ENCODE data around the gene CHD6.

Gene CHD6

DNA sequence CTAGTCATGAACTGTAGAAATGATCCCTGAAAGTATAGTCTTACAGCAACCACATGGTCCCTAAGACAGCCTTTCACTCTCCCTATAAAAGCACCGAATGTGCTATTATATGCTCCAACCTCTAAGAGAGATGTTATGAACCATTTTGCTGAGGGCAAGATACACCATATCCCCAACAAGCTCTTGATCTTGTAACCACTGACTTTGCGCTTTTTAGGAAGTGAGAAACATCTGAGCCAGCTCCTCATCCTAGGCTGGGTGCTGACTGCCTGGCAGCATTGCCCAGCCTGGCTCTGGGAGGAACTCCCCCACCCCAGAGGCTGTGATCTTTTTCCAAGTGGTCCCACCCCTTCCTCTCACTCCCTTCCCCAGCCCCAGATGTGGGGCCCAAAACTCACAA lies 248.5 kb downstream of the CHD6 start:
- Histone ChIP-seq H2AFZ (ENCODE audit: low read length) (no peak overlapping the region), H3K9me2 (ENCODE audit: low read depth, low read length) (no peaks in the 10 kb centered on the region), H3K27ac (ENCODE audit: low read depth, low read length, poor library complexity, severe bottlenecking) (no peak overlapping the region), H3K9ac (ENCODE audit: low read length) (no peak overlapping the region), H3F3A (ENCODE audit: insufficient read depth, low read length) (no peaks in the 10 kb centered on the region), H4K20me1 (ENCODE audit: insufficient read depth, low read length) (no peaks in the 10 kb centered on the region), H3K4me3 (ENCODE audit: low read depth, low read length, poor library complexity, severe bottlenecking) (no peak overlapping the region), H3K79me2 (ENCODE audit: insufficient read depth, low read length) (no peaks in the 10 kb centered on the region), H3K27me3 (ENCODE audit: insufficient read depth, low read length) (peaks cover 8% of the 10 kb centered on the region; the same call in 1 of the 2 replicates), H3K4me2 (ENCODE audit: low read length) (no peak overlapping the region), H3K36me3 (ENCODE audit: insufficient read depth, low read length) (no peaks in the 10 kb centered on the region), H3K4me1 (ENCODE audit: insufficient read depth, low read length, severe bottlenecking) (no peaks in the 10 kb centered on the region), H3K9me3 (ENCODE audit: low read length) (no peaks in the 10 kb centered on the region)
- no peak for TF ChIP-seq EZH2 (IDR thresholded peaks at IDR 0.05; ENCODE audit: borderline replicate concordance, low read length)
- TF ChIP-seq, protein P1, sequence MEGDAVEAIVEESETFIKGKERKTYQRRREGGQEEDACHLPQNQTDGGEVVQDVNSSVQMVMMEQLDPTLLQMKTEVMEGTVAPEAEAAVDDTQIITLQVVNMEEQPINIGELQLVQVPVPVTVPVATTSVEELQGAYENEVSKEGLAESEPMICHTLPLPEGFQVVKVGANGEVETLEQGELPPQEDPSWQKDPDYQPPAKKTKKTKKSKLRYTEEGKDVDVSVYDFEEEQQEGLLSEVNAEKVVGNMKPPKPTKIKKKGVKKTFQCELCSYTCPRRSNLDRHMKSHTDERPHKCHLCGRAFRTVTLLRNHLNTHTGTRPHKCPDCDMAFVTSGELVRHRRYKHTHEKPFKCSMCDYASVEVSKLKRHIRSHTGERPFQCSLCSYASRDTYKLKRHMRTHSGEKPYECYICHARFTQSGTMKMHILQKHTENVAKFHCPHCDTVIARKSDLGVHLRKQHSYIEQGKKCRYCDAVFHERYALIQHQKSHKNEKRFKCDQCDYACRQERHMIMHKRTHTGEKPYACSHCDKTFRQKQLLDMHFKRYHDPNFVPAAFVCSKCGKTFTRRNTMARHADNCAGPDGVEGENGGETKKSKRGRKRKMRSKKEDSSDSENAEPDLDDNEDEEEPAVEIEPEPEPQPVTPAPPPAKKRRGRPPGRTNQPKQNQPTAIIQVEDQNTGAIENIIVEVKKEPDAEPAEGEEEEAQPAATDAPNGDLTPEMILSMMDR (IDR thresholded peaks at IDR 0.05; ENCODE audit: low read length) = no peak

DNA sequence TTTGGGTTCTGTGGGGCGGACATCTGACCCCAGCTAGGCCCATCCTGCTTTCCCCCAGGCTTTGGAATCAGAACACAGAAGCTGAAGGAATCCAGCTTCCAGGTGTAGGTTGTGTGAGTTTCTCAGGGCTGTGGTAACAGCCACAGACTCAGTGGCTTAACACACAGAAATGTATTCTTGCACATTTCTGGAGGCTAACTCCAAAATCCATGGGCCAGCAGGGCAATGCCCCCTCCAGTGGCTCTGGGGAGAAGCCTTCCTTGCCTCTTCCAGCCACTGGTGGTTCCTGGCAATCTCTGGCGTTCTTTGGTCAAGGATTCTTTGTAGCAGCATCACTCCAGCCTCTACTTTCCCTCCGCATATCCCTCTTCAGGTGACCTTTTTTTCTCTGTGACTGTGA lies 250.2 kb downstream of the CHD6 start:
- Histone ChIP-seq H3K4me3 (ENCODE audit: low read depth, low read length, poor library complexity, severe bottlenecking) (no peak overlapping the region), H3K9me2 (ENCODE audit: low read depth, low read length) (no peaks in the 10 kb centered on the region), H3K9me3 (ENCODE audit: low read length) (no peaks in the 10 kb centered on the region), H3F3A (ENCODE audit: insufficient read depth, low read length) (no peaks in the 10 kb centered on the region), H3K27ac (ENCODE audit: low read depth, low read length, poor library complexity, severe bottlenecking) (no peak overlapping the region), H3K4me1 (ENCODE audit: insufficient read depth, low read length, severe bottlenecking) (no peaks in the 10 kb centered on the region), H3K4me2 (ENCODE audit: low read length) (no peak overlapping the region), H3K36me3 (ENCODE audit: insufficient read depth, low read length) (no peaks in the 10 kb centered on the region), H4K20me1 (ENCODE audit: insufficient read depth, low read length) (no peaks in the 10 kb centered on the region), H3K9ac (ENCODE audit: low read length) (no peak overlapping the region), H2AFZ (ENCODE audit: low read length) (no peak overlapping the region), H3K27me3 (ENCODE audit: insufficient read depth, low read length) (peaks cover 8% of the 10 kb centered on the region; the same call in 1 of the 2 replicates), H3K79me2 (ENCODE audit: insufficient read depth, low read length) (no peaks in the 10 kb centered on the region)
- TF ChIP-seq, protein P1 (IDR thresholded peaks at IDR 0.05; ENCODE audit: low read length) = no peak

DNA sequence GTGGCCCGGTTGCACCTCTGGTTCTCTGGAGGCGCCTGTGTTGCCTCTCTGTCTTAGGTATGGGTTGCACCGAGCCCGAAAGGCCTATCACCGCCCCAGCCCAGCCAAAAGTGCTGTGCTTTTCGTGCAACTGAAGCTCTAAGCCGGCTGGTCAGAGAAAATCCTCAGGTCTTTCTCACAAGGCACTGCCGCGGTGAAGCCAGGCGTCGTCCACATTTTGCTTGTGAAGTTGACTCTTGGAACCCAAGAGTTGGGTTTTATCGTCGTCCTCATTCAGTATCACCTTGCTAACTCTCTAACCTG lies 250.8 kb downstream of the CHD6 start:
- no peak for TF ChIP-seq EZH2 (IDR thresholded peaks at IDR 0.05; ENCODE audit: borderline replicate concordance, low read length)
- TF ChIP-seq, protein P1 (IDR thresholded peaks at IDR 0.05; ENCODE audit: low read length) = no peak
- Histone ChIP-seq H2AFZ (ENCODE audit: low read length) (no peak overlapping the region), H3K9me3 (ENCODE audit: low read length) (no peaks in the 10 kb centered on the region), H3K9ac (ENCODE audit: low read length) (no peak overlapping the region), H3K27ac (ENCODE audit: low read depth, low read length, poor library complexity, severe bottlenecking) (no peak overlapping the region), H3K79me2 (ENCODE audit: insufficient read depth, low read length) (no peaks in the 10 kb centered on the region), H3K4me1 (ENCODE audit: insufficient read depth, low read length, severe bottlenecking) (no peaks in the 10 kb centered on the region), H3K27me3 (ENCODE audit: insufficient read depth, low read length) (peaks cover 2% of the 10 kb centered on the region; the same call in 1 of the 2 replicates), H3K9me2 (ENCODE audit: low read depth, low read length) (no peaks in the 10 kb centered on the region), H3K4me3 (ENCODE audit: low read depth, low read length, poor library complexity, severe bottlenecking) (no peak overlapping the region), H3F3A (ENCODE audit: insufficient read depth, low read length) (no peaks in the 10 kb centered on the region), H3K36me3 (ENCODE audit: insufficient read depth, low read length) (no peaks in the 10 kb centered on the region), H4K20me1 (ENCODE audit: insufficient read depth, low read length) (no peaks in the 10 kb centered on the region), H3K4me2 (ENCODE audit: low read length) (no peak overlapping the region)

All from OCI-LY1 (cell line).